H54 (cell line): ENCODE results near the gene RUNX2.

Experiments used
- DNase-seq: peaks from one replicate; pipeline ENCODE4 v3.0.0; 2011; ENCODE audit warnings: low spot score, mixed read lengths; ENCODE audit not compliant: insufficient read length
- FAIRE-seq: peaks from 3 replicates; lab custom pipeline; 2011; peaks lifted over from hg19 to GRCh38; lab: Jason Lieb, UNC
- POLR2A ChIP-seq: IDR thresholded peaks from 2 replicates; pipeline ENCODE4 v1.6.1; 2011; ENCODE audit warnings: low read depth, mild to moderate bottlenecking, low read length

RUNX2 gene

DNA sequence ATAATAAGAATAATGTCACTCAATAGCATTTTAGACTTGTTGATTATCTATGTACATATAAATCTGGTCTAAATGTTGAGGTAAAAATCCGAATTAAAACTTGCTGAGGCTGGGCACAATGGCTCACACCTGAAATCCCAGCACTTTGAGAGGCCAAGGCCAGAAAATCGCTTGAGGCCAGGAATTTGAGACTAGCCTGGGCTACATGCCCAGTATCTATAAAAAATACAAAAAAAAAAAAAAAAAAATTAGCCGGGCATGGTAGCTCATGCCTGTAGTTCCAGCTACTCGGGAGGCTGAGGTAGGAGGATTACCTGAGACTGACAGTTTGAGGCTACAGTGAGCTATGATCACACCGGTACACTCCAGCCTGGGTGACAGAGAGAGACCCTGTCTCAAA lies 83.8 kb downstream of the RUNX2 start:
- no peak for TF ChIP-seq POLR2A
- DNase-seq, result no peak
- no peak for FAIRE-seq

DNA sequence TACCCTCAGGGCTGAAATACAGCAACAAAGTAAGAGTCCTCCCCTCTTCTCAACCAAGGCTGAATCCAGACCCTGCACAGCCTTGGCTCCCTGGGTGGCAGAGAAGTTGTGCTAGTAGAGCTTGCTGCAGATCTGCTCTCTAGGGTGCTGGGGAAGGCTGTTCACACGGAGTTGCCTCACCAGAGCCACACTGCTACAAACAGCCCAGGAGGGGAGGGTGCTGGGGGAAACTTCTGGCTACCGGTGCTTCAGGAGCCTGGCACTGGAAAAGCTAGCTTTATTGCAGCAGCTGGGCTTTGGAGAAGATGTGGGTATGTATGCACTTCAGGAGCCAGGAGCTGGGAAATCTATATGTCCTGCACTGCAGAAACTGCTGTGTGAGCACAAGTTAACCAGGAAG lies 87.2 kb downstream of the RUNX2 start:
- DNase-seq, result no peak
- FAIRE-seq, result peak; percentile 41
- TF ChIP-seq POLR2A, result no peak

DNA sequence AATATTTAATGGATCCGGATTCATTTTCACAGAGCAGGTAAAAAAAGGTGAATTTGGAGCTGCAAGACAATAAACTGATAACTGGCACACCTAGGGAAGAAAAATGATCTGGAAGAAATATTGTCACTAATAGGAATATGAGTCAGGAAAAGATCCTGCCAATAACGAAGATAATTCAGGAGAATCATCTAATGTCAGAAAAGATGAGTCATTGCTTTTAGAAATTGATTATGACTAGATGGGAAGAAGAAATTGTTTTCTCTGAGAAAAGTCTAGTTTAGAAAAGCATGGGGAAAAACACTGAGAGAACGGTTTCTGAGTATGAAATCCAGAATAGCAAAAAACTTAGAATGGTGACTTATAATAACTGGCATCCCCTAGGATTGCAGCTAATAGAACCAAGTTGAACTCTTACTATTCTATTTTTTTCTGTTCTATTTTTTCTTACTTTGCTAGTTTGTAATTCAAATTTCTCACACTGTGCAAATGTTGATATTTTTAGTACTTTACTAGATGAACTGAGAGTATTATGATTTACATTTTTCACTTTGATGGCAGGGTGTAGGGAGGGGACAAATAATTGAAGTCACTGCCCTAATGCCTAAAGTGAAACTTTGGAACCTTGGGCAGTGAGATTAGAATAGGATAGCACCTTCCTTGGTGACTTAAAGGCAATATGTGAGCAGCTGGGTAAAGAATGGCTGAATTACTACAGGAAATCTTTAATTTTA lies 87.8 kb downstream of the RUNX2 start:
- FAIRE-seq (no peak), DNase-seq (no peak)
- no peak for TF ChIP-seq POLR2A

DNA sequence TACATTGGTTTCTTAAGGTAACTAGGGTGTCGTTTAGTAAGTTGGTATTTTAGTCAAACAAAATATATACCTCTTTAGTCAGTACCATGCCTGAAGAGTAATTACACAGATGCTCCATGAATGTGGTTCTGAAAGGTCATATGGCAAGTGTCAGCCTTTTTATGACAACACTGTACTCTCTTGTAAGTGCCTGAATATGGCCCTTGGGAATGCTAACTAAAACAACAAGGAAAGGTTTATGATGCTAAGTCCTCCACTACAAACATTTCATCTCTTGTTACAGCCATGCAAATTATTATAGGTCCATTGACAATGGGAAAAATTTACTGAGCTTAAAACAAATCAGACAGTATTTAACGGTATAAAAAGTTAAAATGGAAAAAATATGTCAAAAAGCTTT lies 88.6 kb downstream of the RUNX2 start:
- no peak for TF ChIP-seq POLR2A
- FAIRE-seq, result peak; percentile 11
- DNase-seq, result no peak

DNA sequence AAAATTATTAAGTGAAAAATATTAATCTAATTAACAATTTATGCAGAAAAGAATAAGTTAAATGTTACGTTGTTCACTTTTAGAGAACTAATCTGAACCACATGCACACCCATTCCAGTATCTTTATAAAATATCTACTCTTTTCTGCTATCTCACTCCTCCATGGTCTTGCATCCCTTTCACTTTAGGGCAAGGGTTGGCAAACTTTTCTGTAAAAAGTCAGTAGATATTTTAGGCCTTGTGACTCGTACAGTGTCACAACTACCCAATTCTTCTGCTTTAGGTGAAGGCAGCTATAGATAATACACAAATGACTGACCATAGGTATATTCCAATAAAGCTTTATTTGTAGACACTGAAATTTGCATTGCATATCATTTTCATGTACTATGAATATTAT lies 89.3 kb downstream of the RUNX2 start:
- no peak for DNase-seq
- FAIRE-seq, result no peak
- TF ChIP-seq POLR2A, result no peak

DNA sequence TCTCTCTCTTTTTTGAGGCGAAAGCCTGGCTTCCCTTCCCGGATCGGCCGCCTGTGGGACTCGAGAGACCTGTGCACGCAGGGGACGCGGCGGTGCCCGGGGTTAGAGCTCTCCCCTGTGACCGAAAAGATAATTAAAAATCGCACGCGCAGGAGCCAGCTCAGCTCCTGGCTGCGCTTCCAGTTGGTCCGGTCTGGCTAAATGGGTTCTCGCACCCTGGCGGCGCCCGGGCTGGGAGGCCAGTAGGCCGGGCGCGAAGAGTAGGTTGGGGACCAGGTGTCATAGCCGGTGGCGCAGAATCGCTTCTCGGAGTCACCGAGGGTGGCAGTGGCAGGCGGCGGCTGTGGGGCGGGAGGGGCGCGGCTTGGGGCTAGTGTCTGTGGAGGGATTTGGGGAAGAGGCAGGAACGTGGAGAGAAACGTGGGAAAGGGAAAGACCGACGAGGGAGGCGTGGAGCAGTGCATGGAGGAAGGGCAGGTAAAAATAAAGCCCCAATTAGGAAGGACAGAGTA lies 91.5 kb downstream of the RUNX2 start:
- no peak for TF ChIP-seq POLR2A
- FAIRE-seq (no peak), DNase-seq (no peak)

DNA sequence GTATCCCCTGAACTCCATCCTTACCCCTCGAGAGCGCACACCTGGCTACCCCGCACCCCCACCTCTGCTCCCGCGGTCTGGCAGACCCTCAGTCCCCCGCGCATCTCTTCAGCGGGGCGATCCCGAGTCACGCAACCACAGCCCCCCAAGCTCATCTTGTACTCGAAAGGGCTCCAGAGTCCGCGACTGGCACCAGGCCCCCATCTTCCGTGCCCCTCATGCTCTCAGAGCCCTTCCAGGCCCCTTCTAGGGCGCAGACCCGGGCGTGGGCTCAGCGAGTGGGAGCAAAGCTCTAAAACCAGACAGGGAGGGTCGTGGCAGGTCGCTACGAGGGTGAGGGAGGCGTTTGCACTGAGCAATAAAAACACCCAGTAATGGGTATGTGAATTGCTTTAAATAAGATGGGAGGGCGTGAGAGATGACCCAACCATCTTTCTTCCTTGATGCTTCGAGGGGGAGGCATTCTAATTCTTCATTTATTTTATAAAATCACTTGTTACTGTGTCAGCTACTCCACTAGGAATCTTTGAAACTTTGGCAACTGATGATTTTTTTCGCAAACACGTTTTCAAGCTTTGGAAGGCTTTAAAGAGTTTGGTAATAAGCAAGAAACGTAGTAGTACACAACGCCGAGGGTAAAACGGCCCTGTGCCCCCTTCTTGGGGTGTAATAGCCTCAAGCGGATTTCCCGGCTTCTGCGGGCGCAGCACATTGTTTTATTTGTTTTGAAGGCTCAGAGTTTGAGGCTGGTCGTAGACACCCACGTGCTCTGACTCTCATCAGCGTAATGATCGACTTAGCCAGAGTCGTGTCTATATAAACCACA lies 92.2 kb downstream of the RUNX2 start:
- DNase-seq, result no peak
- FAIRE-seq, result peak; percentile 72
- no peak for TF ChIP-seq POLR2A

DNA sequence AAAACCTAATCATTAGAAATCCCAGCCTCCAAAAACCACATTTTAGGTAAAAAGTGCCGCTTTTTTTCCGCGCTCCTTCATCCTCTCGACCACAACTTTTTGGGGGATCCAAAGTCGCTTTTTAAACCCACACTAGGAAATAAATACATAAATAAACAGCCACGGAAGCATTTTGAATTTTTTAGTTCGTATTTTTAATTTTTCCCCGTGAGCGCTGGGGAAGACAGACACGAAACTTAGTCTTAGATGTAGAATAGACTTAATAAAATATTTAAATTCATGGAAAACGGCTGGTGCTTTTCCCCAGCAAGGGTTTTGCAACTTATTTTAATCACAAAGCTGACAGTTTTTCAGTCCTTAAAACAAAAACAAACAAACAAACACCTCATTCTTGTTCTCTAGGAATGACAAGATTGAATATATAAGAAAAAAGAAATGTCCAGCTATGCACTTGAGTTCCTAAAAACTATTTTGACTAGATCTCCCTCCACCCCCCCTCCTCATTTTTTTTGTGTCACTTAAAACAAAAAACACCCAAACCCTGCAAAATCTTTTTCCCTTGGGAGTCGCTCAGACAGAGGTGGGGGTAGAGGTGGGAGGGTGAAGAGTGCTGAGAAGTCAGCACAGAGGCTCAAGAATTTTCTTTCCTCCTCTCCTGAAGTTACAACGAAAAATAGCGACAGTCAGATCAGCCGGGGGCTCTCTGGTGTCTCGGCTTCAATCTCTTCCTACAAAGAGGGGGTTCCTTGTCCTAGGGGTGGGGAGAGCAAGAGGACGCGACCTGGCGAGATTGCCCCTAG lies 93.0 kb downstream of the RUNX2 start:
- FAIRE-seq, result no peak
- no peak for DNase-seq
- no peak for TF ChIP-seq POLR2A

DNA sequence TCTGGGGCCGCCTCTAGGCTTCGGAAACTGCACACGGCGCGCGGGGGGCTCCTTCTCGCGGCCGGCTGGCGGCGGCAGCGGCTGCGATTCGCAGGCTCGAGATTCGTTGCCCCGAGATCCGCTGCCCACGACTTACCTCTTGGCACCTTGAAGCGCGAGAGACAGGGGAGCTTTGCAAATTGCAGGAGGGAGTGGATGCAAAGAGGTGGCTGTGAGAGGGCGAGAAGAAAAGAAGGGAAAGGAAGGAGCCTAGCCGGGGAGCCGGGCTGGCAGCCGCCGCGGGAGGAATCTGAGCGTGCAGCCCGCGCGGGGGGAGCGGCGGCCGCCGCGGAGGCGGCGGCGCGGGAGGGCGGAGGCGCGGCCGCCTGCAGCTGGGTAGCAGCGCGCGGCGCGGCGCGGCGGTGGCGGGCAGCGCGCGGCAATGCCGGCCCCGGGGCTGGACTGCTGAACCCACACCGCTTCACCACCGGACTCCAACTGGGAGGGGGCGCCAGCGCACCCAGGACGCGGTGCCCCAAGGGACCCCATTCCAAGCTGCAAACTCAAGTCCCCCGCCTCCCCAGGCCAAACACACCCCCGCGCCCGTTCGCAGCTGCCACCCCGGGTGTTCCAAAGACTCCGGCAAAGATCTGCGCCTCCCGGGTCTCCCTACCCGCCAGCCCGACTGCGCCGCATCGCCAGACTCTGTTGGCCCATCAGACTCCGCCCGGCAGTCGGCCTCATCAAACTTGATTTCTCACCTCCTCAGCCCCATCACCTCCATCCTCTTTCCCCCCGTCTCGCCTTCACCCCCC lies 93.8 kb downstream of the RUNX2 start:
- FAIRE-seq (no peak), DNase-seq (peak; percentile 77)
- peak; percentile 7; the same call in 1 of the 2 replicates for TF ChIP-seq POLR2A

DNA sequence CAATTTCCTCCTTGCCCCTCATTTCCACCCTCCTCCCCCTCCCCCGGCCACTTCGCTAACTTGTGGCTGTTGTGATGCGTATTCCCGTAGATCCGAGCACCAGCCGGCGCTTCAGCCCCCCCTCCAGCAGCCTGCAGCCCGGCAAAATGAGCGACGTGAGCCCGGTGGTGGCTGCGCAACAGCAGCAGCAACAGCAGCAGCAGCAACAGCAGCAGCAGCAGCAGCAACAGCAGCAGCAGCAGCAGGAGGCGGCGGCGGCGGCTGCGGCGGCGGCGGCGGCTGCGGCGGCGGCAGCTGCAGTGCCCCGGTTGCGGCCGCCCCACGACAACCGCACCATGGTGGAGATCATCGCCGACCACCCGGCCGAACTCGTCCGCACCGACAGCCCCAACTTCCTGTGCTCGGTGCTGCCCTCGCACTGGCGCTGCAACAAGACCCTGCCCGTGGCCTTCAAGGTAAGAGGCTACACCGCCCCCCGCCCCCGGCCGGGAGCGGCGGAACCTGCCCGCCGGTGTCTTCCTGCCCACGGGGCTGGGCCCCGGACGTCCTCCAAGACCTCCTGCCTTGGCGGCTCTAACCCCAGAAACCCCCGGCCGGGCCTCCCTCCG lies 94.5 kb downstream of the RUNX2 start:
- DNase-seq, result no peak
- TF ChIP-seq POLR2A, result no peak
- no peak for FAIRE-seq

DNA sequence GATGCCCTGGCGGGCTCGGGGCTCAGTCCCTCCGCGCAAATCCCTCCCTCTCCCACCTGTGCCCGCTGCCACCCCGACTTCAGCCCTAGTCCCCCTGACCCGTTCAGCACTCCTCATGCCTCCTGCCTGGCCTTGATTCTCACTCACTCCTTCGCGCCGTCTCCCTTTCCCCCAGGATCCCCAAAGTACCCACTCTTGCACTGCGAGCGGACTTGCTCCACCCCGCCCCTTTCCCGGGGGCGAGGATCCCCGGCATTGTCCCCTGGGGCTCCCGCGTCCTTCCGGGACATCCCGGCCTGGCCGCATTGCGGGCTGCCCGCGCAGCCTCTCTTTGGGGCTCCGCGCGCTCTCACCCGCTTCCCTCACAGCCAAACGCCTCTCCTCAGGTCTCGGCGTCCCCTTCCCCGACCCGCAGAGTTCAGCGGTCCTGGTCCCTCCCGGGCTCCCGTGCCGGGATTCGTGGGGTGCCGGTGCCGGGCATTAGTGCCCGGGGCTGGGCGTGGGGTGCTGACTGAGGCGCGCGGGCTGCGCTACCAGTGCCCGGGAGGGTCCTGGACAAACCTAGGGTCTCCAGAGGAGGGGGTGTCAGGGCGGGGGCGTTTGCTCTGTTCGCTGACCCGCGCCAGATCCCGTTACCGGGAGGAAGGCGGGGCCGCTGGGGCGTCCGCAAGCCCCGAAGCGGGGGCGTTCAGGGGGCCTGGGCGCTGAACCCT lies 95.1 kb downstream of the RUNX2 start:
- peak; percentile 29; the same call in 1 of the 2 replicates for TF ChIP-seq POLR2A
- DNase-seq (no peak), FAIRE-seq (no peak)
